Kidney capillary endothelial cell (primary cell): ENCODE results near the gene SHTN1.

Experiments used
- DNase-seq: peaks from one replicate; pipeline ENCODE4 v3.0.0-alpha.2; 2018; ENCODE audit warnings: low spot score

The SHTN1 gene

DNA sequence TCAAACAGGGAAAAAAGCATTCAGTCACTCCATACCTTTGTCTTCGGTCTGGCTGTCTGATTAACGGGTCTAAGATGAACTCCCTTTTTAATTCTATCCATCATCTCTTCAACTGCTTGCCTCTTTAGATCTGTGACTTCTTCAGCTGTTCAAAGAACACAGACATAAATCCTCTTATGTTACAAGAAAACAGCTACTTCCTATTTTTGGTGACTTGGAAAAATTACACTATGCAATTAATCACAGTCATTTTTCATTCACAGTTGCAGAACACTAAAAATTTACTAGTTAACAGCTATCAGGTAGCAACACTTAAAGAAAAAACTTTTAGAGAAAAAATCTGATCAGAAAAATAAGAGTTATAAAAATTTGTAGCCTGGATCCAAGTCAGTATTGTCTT lies 89.6 kb downstream of the SHTN1 start:
- DNase-seq: no peak

DNA sequence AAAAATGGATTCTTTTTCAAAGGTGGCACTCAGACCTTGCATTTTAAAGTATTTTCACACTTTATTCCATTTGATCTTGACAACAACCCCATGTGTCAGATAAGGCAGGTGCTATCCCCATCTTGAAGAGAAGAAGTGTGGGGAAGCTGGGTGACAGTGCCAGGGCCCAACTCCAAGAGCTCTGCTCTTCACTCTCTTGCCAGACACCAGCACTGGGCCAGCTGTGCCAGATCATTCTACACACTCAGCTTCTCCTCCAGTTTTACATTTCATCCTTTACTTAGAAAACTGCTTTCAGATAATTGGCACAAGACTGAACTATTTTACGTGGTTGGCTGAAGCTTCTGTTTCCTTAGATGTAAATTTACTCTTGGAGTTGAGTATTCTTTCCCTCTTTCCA lies 91.3 kb downstream of the SHTN1 start:
- no peak for DNase-seq

DNA sequence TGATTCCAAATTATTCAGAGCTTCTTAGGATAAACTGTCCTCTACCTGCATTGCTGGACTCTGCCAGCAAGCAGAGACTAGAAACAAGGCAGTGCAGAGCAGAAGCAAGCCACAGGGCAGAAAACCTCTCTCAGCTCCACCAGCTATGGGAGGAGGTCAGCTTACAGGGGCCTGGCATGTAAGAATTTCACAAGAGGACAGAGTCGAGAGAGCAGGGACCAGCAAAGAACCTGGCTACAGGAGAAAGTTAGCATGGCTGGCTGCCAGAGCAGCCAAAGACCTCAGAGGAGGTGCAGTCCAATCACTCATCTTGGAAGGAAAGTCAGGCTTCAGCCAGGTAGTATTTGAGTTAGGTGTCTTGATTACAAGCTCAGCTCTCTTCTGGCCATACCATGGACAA lies 92.8 kb downstream of the SHTN1 start:
- DNase-seq: no peak

DNA sequence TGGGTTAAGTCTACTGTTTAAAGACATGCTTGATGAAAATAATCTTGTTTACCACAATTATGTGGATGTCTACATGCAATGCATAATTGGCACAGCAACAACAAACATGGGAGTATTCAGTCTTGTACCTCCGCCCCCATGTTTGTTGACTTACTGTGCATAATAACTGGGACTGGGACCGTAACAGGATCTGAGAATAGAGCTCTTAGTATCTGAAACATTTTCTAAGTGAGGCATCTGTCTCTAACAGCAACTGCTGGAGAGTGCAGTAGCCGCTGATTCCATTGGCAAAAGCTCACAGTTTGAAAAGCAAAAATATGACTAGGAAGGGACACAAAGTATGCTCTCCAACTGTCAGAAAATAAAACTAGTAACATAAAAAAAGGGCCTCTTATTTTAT lies 94.1 kb downstream of the SHTN1 start:
- no peak for DNase-seq

DNA sequence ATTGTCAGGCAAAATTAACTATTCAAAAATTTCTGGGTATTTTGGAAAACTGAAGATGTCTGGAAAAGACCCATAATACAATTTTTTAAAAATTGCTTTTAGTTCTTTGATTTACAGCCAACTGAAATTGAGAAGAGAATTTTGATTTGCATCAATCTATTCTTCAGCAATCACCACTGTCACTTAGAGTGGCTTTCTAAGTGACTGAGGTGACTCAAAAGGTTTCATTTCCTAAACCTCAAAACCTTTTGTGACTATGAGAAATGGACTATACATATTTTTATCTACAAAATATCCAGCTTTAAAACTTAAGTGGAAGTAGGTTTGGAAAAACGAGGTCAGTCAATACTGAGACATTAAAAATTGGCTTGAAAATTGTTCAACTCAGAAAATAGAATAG lies 95.7 kb downstream of the SHTN1 start:
- no peak for DNase-seq

DNA sequence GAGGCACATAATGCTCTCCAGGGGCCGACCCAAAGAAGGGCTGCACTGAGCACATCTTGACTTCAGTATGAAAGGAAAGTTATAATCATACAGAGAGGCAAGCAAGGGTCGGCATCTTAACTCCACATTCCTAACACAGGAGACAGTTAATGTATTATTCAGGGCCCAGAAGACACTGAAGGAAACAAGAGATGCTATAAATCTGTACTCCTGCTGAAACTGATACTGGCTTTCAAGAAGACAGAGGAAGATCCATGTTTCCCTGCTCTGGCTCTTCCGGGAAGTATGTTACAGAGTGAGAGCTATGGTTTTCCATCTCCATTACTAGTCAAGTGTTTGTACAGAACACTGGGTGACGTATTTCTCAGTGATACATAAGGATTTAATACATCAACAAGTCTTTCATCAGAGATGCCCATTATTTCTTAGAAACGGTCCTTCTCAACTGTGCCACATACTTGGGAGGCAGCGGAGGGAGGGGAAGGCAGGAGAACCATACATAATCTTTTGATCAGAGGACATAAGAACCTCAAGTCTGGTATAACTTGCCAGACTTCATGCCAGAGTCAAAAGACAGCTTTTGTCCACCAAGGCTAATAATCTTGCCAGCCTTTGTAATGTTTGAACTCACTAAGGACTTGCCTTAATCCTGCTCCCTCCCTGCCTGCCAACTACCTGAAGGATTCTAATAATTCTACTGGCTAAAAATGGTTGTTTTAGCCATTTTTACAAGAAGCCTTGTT lies 97.6 kb downstream of the SHTN1 start:
- no peak for DNase-seq

DNA sequence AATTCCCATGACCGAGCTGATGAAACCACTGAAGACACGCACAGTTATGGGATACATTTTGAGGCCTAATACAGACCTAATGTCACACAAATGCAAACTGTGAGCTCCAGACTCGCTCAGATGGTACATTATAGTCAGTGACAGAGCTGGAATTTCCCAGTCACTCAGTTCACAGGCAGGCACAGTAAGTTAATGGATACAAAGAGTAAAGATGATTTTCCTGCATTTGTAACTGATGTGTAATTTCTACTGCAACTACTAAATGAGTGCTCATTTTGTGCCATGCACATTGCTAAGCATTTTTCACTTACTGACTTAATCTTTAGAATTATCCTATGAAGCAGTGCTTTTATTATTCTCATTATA lies 99.2 kb downstream of the SHTN1 start:
- DNase-seq: no peak

DNA sequence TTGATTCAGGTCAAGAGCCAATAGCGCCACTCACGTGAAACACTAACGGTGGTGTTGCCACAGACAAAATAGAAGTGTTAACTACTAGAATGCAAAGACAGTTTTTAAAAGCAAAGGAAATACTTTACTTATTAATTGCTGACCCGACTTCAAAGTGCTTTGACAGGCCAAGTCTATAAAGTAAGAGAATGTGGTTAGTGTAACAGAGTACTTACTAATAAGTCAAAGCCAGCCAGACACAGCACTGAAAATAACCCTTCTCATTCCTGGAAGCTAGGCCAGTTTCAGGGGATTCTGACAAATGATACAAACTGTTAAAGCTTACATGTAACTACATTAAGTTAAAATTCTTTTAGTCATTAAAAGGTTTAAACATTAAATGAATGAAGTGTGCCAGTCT lies 105.4 kb downstream of the SHTN1 start:
- no peak for DNase-seq

DNA sequence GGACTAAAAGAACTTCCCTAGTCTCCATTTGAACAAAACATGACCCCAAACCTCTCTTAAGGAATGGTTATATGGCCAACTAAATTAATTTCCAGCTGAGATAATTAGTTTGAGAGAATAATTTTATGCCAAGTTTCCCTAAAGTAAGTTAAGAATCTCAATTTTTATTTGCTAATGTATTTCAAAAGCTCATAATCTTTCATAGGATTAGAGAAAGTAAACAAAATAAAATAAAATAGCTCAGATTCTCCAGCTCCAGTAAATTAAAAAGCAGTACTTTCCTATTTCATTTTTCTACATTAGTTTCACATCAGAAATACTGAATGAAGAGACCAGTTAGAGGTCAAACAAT lies 111.3 kb downstream of the SHTN1 start:
- DNase-seq: no peak

DNA sequence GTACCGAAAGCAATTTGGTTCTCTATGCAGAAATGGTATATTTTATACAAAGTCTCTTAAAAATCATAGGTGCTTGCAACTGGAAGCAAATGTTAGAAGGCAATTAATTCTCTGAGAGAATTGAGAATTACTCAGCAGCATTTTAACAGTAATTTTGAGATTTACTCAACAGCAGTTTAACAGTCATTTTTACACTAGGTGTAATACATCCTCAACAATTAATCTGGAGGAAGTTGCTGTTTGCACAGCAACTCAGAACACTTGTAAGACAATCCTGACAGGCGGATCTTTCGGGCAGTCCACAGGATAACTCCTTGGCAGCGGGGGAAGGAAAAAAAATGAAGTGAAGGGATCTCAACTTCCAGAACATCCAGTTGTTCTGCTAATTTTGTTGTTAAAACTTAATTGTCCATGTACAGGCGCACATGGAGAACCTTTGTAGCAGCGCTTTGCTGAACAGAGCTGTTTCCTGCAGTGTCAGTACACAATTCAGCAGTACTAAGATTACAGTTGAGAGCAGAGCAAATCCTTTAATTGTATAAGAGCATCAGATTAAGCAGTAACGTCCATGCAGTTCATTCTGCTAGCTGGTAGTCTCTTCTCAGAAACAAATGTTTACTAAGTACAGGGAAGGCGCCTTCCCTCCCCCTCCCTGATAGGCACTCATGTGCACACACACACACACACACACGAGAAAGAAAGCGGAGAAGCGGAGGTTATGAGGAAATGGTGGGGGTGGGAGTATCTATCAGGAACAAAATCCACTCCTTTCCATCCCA lies 111.9 kb downstream of the SHTN1 start:
- DNase-seq: peak; percentile 27

DNA sequence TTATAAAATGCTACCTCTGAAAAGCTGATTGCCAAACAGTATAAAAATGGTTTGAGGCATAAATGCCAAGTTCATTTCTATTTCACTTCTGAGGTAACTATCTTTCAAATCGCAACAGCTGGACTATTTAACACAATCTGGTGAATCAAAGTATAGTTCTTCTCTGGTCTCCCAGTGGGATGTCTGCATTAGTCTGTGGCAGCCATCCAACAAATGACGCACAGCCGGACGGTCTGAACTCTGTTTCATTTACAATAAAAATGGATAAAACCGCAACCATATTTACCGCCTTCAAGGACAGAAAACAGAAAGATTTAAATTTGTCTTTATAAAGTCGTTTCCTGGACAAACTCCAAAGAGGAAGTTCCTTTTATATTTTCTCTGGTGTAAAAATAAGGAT lies 113.8 kb downstream of the SHTN1 start:
- peak; percentile 83 for DNase-seq

DNA sequence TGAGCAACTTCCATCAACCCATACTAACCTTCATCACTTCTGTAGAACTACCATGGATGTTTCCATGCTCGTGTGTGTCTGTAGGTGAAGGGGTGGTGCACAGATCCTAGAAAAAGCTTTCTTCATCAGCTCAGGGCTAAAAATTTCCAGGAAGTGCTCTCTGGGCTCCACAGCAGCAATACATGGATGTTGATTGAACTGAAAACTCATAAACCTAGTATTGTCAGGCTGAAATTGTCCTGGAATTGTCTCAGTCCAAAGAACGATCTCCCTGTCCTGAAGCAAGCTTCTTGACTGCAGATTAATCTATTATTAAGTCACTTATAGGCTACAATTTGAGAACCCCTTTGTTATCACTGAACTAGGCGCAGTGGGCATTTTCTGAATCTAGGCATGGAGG lies 115.9 kb downstream of the SHTN1 start:
- DNase-seq: no peak

DNA sequence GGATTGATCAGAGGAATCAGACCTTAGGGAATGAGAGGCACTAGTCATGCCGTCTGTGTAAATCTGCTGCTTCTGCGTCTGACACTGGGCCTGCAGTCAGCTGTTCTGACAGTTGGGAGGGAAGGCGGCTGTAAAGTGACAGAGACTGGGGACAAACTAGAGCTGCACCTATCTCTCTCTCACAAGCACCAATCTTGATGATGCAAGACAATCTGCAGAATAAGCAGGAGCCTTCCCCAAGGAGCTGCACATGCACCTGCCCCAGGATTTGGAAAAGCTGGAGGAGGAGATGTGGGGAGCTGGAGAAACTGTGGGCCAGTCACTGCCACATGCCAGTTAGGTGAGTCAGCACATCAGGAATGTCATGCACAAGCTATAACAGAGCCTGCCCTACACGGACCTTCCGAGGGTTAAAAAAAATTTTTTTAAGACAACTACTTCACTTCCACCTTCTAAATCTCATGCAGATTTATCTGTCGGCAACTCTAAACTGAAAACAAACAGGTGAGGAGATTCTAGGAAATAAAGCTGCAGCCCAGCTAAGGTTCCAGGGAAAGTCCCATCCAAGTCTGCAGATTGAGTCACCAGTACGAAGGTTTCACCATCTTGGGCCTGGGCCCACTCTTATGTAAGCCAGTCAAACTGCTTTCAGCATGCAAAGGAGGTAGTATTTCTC lies 116.5 kb downstream of the SHTN1 start:
- peak; percentile 38 for DNase-seq

DNA sequence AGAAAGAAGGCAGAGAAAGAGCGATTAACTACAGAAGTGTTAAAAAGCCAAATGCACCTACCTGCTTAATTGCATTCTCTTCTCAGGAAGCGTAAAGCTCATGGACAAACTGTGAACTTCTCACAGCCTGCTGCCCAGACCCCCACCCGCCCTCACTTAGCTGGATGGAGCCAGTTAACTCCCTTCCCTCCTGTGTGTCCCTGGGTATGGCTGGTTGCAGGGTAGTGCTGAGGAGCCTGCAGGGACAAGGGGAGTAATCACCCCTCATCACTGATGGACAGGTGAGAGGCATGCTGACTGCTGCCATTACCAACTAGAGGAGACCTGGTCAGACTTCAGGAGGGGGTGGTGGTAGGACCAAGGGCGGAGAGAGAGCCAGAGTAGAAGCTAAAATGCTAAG lies 118.2 kb downstream of the SHTN1 start:
- no peak for DNase-seq

DNA sequence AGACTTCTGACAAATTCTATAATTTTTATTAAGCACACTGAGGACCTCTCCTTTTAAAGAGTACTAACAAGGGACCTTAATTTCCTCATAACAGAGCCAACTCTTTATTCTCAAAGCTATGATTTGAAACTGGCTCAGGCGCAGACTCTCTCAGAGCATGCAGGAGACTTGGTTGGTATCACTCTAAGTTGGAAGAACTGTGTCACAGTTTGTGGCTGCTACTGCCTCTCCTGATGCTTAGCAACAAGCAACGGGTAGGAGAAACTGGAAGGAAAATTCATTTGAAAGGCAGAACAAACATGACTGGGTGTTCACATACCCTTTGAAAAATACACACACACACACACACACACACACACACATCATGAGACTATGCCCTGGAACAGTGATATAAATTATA lies 122.3 kb downstream of the SHTN1 start:
- DNase-seq: no peak

DNA sequence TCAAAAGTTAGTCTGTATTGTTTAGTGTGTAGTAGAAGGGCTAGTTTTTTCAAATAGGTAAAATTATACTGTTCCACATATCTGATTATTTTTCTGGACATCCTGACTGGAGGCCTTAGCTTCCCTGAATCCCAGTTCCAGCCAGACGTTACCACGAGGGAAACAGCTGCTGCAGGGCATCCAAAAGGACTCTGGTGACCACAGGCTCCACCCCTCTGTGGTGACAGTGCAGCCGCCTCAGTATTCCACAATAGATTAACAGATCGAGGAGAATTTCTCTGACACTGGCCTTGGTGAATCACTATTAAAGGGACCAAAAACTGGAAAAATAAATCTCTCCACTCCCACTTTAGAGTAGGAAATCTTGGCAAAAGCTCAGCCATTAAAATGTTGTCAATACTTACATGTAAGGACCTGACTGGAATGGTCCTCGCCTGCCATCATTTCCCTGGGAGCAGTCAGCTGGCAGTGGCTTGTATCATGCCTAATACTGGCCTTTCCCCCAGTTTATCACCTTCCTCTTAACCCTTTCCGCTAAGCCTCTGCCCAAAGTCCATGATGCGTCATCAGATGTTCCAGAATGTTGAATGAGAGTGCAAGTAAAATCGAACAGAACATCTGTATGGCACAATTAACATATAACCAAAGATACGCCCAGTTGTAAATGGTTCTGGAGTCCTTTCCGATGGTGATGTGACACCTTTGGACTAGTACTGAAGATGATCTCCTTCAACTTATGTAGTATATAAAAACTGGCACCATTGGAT lies 124.1 kb downstream of the SHTN1 start:
- no peak for DNase-seq

DNA sequence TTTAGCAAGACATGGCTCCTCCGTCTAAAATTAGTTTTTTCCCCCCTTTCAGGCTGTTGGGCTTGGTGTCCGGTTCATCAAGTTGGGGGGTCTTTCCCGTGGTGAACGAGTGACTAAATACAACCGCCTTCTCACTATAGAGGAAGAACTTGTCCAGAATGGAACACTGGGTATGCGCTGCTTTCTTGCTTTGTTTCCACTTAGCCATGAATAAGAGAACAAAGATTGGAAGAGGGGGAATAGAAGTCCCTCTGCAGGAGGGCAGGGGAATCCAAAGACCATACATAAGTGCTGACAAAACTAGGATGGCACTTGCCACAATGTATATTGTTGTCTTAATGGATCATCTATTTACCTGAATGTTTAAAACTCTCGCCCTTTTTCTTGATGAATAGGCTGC lies 125.2 kb downstream of the SHTN1 start:
- no peak for DNase-seq

DNA sequence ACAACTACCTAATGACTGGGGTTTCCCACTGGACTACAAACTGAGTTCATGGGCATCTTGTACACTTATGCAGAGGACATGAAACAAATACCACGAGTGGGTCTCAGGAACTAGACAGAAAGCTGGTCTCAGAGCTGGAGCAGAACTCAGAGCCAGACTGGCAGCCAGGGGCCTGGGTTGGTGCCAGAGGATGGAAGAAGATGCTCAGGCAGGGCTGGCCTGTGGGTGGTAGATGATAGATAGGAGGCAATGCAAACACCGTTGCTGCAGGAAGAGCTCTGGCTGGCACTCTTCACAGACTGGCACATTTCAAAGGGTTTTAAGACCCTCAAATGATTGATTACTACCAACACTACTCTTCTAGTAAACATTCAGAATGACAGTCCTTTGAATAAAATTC lies 126.9 kb downstream of the SHTN1 start:
- DNase-seq: no peak

DNA sequence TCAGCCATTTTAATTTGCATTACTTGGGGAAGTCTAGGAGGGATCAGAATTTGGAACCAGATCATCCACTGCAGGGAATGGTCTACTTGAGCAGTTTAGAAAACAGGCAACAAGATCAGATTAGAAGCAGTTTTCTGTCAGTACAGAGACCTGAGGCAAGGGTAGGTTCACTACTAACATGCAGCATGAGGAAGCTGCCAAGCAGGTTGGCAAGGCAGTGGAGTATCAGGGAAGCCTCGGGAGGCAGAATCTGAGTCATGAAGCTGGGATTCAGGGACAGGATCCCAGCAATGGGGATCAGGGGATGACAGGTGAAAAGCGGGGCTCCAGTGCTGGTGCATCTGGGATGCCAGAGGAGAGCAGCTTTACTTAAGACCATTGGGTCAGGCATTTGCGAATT lies 127.6 kb downstream of the SHTN1 start:
- DNase-seq: no peak

DNA sequence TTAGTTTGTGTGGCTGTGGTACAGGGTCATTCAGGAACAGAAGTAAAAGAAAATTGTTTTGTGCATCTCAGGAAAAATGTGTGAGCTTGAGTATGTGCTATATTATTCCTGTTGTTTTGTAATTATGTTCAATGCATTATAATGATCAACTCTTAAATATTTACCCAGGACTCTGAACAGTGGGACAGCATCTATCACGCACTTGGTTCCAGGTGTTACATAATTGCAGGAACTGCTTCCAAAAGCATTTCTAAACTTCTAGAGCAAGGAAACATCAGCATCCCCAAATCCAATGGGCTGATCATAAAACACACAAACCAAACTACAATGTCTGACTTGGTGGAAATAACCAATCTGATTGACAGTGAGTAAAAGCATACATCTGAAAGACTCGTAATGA lies 129.1 kb downstream of the SHTN1 start:
- no peak for DNase-seq

DNA sequence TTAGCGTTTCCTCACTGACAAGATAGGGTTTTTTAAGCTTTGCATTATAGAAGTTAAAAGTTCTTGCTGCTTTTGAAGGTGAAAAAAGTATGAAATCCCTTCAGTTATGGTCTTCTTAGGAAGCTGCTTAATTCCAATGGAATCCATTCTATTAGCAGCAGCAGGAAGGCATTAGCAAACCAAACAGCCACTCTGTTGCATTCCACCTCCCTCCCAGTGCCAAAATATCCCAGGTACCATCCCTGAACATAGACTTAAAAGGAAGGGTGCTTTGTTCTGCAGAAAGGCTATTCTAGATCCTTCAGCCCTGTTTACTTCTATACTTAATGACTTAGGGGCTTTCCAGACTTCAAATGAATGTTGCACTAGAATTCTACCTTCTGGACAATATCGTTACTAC lies 131.9 kb downstream of the SHTN1 start:
- DNase-seq: no peak

DNA sequence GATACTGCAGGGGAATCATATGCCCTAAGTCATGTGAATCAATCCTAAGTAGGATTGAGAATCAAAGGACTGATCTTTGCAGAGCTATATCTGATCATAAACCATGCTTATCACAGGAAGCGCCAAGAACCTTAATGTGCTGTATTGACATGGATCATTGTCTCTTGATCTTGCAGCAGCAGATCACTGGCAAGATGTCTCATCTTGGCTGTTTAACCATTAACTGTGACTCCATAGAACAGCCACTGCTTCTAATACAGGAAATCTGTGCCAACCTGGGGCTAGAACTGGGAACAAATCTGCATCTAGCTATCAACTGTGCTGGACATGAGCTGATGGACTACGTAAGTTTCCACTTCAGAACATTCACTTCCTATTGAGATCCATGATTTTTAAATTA lies 134.0 kb downstream of the SHTN1 start:
- DNase-seq: no peak

DNA sequence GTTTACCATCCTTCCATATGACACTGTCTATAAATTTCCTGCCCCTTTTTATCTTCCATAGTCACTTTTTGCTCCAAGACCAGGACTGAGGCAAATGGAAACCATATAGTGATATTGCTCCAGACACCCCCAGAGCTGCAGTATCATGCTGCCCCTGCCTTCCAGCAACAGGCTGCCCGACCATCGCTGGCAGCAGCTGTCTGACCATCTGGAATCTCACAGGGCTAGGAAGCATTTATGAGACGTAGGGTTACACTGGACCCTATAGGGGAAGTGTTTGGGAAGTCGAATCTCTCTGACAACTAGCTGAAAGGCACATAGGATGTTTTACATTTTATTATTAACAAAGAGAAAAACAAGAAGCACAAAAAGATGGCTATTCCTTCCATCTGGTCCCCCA lies 136.3 kb downstream of the SHTN1 start:
- no peak for DNase-seq
